A549 (cell line): Measurements from ENCODE around the gene TBX21. TPM values are rescaled to one million over a fixed set of nuclear protein-coding genes. Genes with fewer than 3 reads are reported as not detected.

Experiments
- ATAC-seq, 2 experiments: fragments of 200-7000 bp in 1 of 2; fragments of >200 bp in 1 of 2; cut with Nextera tagmentation in 1 of 2; cut with Tn5 transposase in 1 of 2; 3 replicates each; pipeline versions ENCODE4 v1.8.0 to v1.9.1; 2018 to 2020; ENCODE audit warnings: mild to moderate bottlenecking in 1 of 2, moderate library complexity in 1 of 2
- CTCF ChIA-PET: fragments of 300-600 bp; sonication (Branson Sonifier 250); formaldehyde crosslinking; extraction: SDS; loops from one replicate; lab custom pipeline; 2021; ENCODE audit warnings: antibody characterized with exemption, inconsistent platforms; lab: Yijun Ruan, JAX
- POLR2A ChIA-PET: fragments of 350-600 bp; formaldehyde crosslinking; extraction: SDS; loops from one replicate; lab custom pipeline; 2021; ENCODE audit warnings: antibody characterized with exemption, inconsistent platforms; lab: Yijun Ruan, JAX
- DNase-seq, 2 experiments: peaks; one replicate each; pipeline versions ENCODE4 v3.0.0 to v3.0.0-alpha.2; 2011 to 2016; ENCODE audit warnings: low read depth in 1 of 2, low spot score in 1 of 2
- FAIRE-seq: peaks from 2 replicates; lab custom pipeline; 2011; peaks lifted over from hg19 to GRCh38; lab: Jason Lieb, UNC
- H3K27ac ChIP-seq, 2 experiments: fragments of >200 bp; sonication (Bioruptor Twin); formaldehyde crosslinking; 3 replicates each; pipeline ENCODE4 v1.5.1; 2016 to 2017
- H3K4me1 ChIP-seq: fragments of >200 bp; sonication (Bioruptor Twin); formaldehyde crosslinking; 3 replicates; pipeline ENCODE4 v1.6.1; 2016
- H3K4me2 ChIP-seq: fragments of >200 bp; sonication (Bioruptor Twin); formaldehyde crosslinking; 3 replicates; pipeline ENCODE4 v1.6.1; 2016
- H3K4me3 ChIP-seq: fragments of >200 bp; sonication (Bioruptor Twin); formaldehyde crosslinking; 3 replicates; pipeline ENCODE4 v1.5.1; 2016
- H3K9me3 ChIP-seq: fragments of >200 bp; sonication (Bioruptor Twin); formaldehyde crosslinking; 3 replicates; pipeline ENCODE4 v1.6.1; 2016
- CBX2 ChIP-seq: fragments of 200-600 bp; sonication (generic); IDR thresholded peaks from 2 replicates; pipeline ENCODE4 v1.6.1; 2016; ENCODE audit warnings: low read depth, mild to moderate bottlenecking, borderline replicate concordance
- CHD4 ChIP-seq: fragments of 200-600 bp; sonication (generic); IDR thresholded peaks from 2 replicates; pipeline ENCODE4 v1.6.1; 2016; ENCODE audit warnings: antibody characterized with exemption, mild to moderate bottlenecking, borderline replicate concordance
- EHMT2 ChIP-seq: fragments of 200-600 bp; sonication (generic); IDR thresholded peaks from 2 replicates; pipeline ENCODE4 v1.6.1; 2016; ENCODE audit warnings: antibody characterized with exemption, low read depth, mild to moderate bottlenecking, moderate library complexity
- FOXS1 ChIP-seq: fragments of 250-450 bp; sonication (Bioruptor Pico); IDR thresholded peaks from 2 replicates; pipeline ENCODE4 v1.5.0; 2020; ENCODE audit warnings: mild to moderate bottlenecking, moderate library complexity
- GATA3 ChIP-seq: IDR thresholded peaks from 2 replicates; pipeline ENCODE4 v1.6.1; 2012; ENCODE audit warnings: borderline replicate concordance
- HDAC2 ChIP-seq: fragments of 200-600 bp; sonication (generic); IDR thresholded peaks from 2 replicates; pipeline ENCODE4 v1.6.1; 2016
- HEYL ChIP-seq: fragments of 250-450 bp; sonication (Bioruptor Pico); IDR thresholded peaks from 2 replicates; pipeline ENCODE4 v1.8.0; 2021; ENCODE audit warnings: mild to moderate bottlenecking, moderate library complexity
- HOXA7 ChIP-seq: fragments of 250-450 bp; sonication (Bioruptor Pico); IDR thresholded peaks from 2 replicates; pipeline ENCODE4 v1.5.0; 2020; ENCODE audit warnings: mild to moderate bottlenecking, moderate library complexity
- HOXB13 ChIP-seq: fragments of 250-450 bp; sonication (Bioruptor Pico); IDR thresholded peaks from 2 replicates; pipeline ENCODE4 v1.5.0; 2020; ENCODE audit warnings: low read depth, mild to moderate bottlenecking, moderate library complexity
- JUNB ChIP-seq: fragments of >200 bp; sonication (Bioruptor Twin); formaldehyde crosslinking; IDR thresholded peaks from 2 replicates; pipeline ENCODE4 v1.6.1; 2016
- KDM5A ChIP-seq: fragments of 200-600 bp; sonication (generic); IDR thresholded peaks from 2 replicates; pipeline ENCODE4 v1.6.1; 2016; ENCODE audit warnings: antibody characterized with exemption, mild to moderate bottlenecking
- MAFK ChIP-seq: fragments of 450-650 bp; IDR thresholded peaks from 2 replicates; pipeline ENCODE4 v1.6.1; 2014; ENCODE audit not compliant: partially characterized antibody
- MYC ChIP-seq: IDR thresholded peaks from 2 replicates; pipeline ENCODE4 v1.6.1; 2012; ENCODE audit warnings: mild to moderate bottlenecking, inconsistent platforms, low read length, improper control_type of control experiment, borderline replicate concordance
- NR3C1 ChIP-seq: fragments of >200 bp; sonication (Bioruptor Twin); formaldehyde crosslinking; IDR thresholded peaks from 3 replicates; pipeline ENCODE4 v1.6.1; 2017
- RARB ChIP-seq: fragments of 250-450 bp; sonication (Bioruptor Pico); IDR thresholded peaks from 2 replicates; pipeline ENCODE4 v1.8.0; 2021; ENCODE audit warnings: mild to moderate bottlenecking, moderate library complexity
- RCOR1 ChIP-seq: fragments of 150-350 bp; IDR thresholded peaks from 2 replicates; pipeline ENCODE4 v1.6.1; 2014; ENCODE audit warnings: antibody characterized with exemption, low read length, low read depth
- TFCP2L1 ChIP-seq: fragments of 250-450 bp; sonication (Bioruptor Pico); IDR thresholded peaks from 2 replicates; pipeline ENCODE4 v1.5.0; 2021; ENCODE audit warnings: mild to moderate bottlenecking
- TP53 ChIP-seq: fragments of 250-450 bp; sonication (Bioruptor Pico); IDR thresholded peaks from 2 replicates; pipeline ENCODE4 v1.5.0; 2021; ENCODE audit warnings: mild to moderate bottlenecking, moderate library complexity
- WGBS: methylation state at CpG from one replicate; pipeline ENCODE4 v1.1.6; 2017; ENCODE audit errors: missing lambda C conversion rate; 5-methylcytosine and 5-hydroxymethylcytosine counted together
- polyA plus RNA-seq, 4 experiments: library from polyadenylated mRNA; depleted of rRNA in 3 of 4; stranded (reverse); fragments of >200 nt; fragmentation: RNase III in 1 of 4; extraction: RNeasy Plus Mini Kit Qiagen cat#74134 plus additional on column Dnase treatment in 1 of 4; gene quantifications; 2 replicates in 3 of 4; 3 replicates in 1 of 4; pipeline ENCODE4 v1.2.3, GENCODE V29; 2011 to 2017
- TF ChIP-seq, protein P1 (sequence below): IDR thresholded peaks from 2 replicates; pipeline ENCODE4 v1.6.1; 2012
- TF ChIP-seq, protein P2 (sequence below): fragments of 450-650 bp; IDR thresholded peaks from 2 replicates; pipeline ENCODE4 v1.6.1; 2014; ENCODE audit warnings: antibody characterized with exemption
- TF ChIP-seq, protein P3 (sequence below): IDR thresholded peaks from 2 replicates; pipeline ENCODE4 v1.6.1; 2012; ENCODE audit warnings: low read depth, borderline replicate concordance
- TF ChIP-seq, protein P4 (sequence below): fragments of 200-600 bp; sonication (generic); IDR thresholded peaks from 2 replicates; pipeline ENCODE4 v1.6.1; 2016; ENCODE audit warnings: antibody characterized with exemption, mild to moderate bottlenecking, moderate library complexity

TBX21 gene
- polyA plus RNA-seq, 2 of the 4 experiments (the other 2 are of a cell fraction) = not detected

DNA sequence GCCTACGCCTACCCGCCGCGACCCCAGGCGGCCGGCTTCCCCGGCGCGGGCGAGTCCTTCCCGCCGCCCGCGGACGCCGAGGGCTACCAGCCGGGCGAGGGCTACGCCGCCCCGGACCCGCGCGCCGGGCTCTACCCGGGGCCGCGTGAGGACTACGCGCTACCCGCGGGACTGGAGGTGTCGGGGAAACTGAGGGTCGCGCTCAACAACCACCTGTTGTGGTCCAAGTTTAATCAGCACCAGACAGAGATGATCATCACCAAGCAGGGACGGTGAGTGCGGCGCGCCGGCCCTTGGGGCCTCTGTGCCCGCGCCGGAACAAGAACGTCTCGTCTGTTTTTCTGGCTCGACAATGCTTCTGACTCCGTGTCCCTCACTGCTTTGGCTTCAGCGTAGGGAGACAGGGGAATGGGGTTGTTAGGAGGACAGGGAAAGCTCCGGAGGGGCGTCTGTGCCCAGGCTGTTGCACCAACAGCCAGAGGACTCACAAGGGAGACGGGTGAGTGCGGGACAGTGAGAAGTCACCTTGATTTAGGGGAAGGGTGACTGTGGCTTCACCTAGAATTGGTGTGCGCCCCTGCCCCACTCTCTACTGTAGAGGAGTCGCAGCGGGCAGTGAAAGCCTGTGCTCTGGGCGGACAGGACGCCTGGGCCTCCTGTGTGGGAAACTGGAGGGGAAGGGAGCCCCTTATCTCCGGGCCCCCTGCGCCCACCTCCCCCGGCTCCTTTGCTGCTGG lies 806 bp downstream of the TBX21 start (continued):
- TF ChIP-seq, protein P1, sequence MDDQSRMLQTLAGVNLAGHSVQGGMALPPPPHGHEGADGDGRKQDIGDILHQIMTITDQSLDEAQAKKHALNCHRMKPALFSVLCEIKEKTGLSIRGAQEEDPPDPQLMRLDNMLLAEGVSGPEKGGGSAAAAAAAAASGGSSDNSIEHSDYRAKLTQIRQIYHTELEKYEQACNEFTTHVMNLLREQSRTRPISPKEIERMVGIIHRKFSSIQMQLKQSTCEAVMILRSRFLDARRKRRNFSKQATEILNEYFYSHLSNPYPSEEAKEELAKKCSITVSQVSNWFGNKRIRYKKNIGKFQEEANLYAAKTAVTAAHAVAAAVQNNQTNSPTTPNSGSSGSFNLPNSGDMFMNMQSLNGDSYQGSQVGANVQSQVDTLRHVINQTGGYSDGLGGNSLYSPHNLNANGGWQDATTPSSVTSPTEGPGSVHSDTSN = no peak
- TF ChIP-seq TFCP2L1 (CRISPR knock-in tag) (no peak), RARB (CRISPR knock-in tag) (no peak), JUNB (no peak)
- TF ChIP-seq, protein P2, sequence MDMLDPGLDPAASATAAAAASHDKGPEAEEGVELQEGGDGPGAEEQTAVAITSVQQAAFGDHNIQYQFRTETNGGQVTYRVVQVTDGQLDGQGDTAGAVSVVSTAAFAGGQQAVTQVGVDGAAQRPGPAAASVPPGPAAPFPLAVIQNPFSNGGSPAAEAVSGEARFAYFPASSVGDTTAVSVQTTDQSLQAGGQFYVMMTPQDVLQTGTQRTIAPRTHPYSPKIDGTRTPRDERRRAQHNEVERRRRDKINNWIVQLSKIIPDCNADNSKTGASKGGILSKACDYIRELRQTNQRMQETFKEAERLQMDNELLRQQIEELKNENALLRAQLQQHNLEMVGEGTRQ = no peak

DNA sequence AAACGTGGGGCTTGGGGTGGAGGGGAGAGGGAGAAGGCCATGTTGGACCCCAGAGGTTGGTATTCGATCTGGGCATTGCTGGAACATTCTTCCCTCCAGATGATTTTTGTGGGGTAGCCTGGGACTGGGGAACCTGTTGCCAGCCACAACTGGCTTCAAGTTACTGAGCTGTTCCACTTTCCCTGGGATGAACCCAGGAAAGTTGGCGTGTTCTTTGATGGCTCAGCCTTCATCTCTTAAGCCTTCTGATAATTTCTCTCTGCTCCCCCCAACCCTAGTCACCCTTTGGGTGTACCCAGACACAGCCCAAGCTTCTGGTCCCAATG lies 2.1 kb downstream of the TBX21 start:
- no peak for FAIRE-seq
- 0 out of 3 replicates have a peak, but pooled peaks cover 4% of the 10 kb centered on the region for H3K4me1 ChIP-seq
- WGBS = 50% methylated on average over 3 of the region's 3 CpGs
- no peak overlapping the region for H3K4me2 ChIP-seq
- no peaks in the 10 kb centered on the region for H3K9me3 ChIP-seq
- ATAC-seq = no peak
- CTCF ChIA-PET = interaction anchor here (0.6 to 11.2 kb wide), 7 partner anchors 11 to 67 kb away, joined by 3 to 87 read pairs (median 6); no protein-coding TSS in a partner anchor
- no peak for TF ChIP-seq GATA3
- TF ChIP-seq, all 56 proteins: peak for 0
- POLR2A ChIA-PET = no interaction called here
- Histone ChIP-seq H3K4me3 (no peak overlapping the region), H3K27ac (no peak overlapping the region)
- DNase-seq = no peak

DNA sequence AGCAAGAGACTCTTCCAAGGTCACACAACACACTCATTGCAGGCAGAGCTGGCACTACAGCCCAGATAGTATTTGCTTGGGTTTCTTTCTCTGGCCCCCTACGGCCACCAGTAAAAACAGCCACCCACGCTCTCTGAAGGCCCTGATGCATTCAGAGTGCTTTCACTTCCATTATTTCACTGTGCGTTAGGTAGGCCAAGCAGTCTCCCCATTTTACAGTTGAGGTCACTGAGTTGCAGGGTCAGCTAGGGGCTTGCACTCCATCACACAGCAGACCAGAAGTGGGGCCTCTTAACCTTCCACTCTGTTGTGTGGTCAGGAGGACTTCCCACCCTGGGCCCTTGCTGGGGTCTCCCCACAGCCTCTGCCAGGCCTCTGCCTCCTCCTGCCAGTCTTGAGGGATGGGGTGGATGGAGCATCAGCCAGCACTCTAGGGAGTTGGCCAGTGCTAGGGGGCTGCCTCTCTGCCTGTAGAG lies 2.5 kb downstream of the TBX21 start:
- POLR2A ChIA-PET = interaction anchor here (0.6 kb wide), 1 partner anchor 42 kb away, joined by 4 read pairs; no protein-coding TSS in a partner anchor
- 94% methylated on average over 3 of the region's 3 CpGs for WGBS
- no peak for FAIRE-seq

More for the DNA sequence above, 2.5 kb downstream of the TBX21 start:
- CTCF ChIA-PET = interaction anchor here (0.5 to 11.2 kb wide), 7 partner anchors 9 to 66 kb away, joined by 3 to 87 read pairs (median 6); no protein-coding TSS in a partner anchor
- ATAC-seq (no peak), DNase-seq (no peak)
- Histone ChIP-seq H3K27ac (no peak overlapping the region), H3K4me2 (no peak overlapping the region), H3K4me3 (no peak overlapping the region), H3K4me1 (0 out of 3 replicates have a peak, but pooled peaks cover 4% of the 10 kb centered on the region), H3K9me3 (no peaks in the 10 kb centered on the region)
- no peak for TF ChIP-seq MYC
- TF ChIP-seq MAFK = no peak
- no peak for TF ChIP-seq EHMT2
- no peak for TF ChIP-seq RCOR1
- TF ChIP-seq KDM5A = no peak
- no peak for TF ChIP-seq HOXB13 (CRISPR knock-in tag)
- TF ChIP-seq HDAC2 = no peak
- TF ChIP-seq TFCP2L1 (CRISPR knock-in tag) = no peak
- TF ChIP-seq, protein P2 = no peak
- no peak for TF ChIP-seq CHD4
- no peak for TF ChIP-seq FOXS1 (CRISPR knock-in tag)
- TF ChIP-seq, protein P3, sequence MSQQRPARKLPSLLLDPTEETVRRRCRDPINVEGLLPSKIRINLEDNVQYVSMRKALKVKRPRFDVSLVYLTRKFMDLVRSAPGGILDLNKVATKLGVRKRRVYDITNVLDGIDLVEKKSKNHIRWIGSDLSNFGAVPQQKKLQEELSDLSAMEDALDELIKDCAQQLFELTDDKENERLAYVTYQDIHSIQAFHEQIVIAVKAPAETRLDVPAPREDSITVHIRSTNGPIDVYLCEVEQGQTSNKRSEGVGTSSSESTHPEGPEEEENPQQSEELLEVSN = no peak
- TF ChIP-seq CBX2 = no peak
- no peak for TF ChIP-seq RARB (CRISPR knock-in tag)
- TF ChIP-seq, protein P4, sequence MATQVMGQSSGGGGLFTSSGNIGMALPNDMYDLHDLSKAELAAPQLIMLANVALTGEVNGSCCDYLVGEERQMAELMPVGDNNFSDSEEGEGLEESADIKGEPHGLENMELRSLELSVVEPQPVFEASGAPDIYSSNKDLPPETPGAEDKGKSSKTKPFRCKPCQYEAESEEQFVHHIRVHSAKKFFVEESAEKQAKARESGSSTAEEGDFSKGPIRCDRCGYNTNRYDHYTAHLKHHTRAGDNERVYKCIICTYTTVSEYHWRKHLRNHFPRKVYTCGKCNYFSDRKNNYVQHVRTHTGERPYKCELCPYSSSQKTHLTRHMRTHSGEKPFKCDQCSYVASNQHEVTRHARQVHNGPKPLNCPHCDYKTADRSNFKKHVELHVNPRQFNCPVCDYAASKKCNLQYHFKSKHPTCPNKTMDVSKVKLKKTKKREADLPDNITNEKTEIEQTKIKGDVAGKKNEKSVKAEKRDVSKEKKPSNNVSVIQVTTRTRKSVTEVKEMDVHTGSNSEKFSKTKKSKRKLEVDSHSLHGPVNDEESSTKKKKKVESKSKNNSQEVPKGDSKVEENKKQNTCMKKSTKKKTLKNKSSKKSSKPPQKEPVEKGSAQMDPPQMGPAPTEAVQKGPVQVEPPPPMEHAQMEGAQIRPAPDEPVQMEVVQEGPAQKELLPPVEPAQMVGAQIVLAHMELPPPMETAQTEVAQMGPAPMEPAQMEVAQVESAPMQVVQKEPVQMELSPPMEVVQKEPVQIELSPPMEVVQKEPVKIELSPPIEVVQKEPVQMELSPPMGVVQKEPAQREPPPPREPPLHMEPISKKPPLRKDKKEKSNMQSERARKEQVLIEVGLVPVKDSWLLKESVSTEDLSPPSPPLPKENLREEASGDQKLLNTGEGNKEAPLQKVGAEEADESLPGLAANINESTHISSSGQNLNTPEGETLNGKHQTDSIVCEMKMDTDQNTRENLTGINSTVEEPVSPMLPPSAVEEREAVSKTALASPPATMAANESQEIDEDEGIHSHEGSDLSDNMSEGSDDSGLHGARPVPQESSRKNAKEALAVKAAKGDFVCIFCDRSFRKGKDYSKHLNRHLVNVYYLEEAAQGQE = no peak
- TF ChIP-seq HOXA7 (CRISPR knock-in tag) = no peak
- no peak for TF ChIP-seq GATA3
- TF ChIP-seq NR3C1 = no peak
- TF ChIP-seq HEYL (CRISPR knock-in tag) = no peak
- TF ChIP-seq TP53 (CRISPR knock-in tag) = no peak
